Right atrium auricular region (tissue), 2 donors: ENCODE measurements around the gene GFY. TPM values are rescaled to one million over a fixed set of nuclear protein-coding genes. Genes with fewer than 3 reads are reported as not detected.

ENCODE experiments used
- DNase-seq: peaks from one replicate; pipeline ENCODE4 v3.0.0-alpha.2; 2019; ENCODE audit warnings: low spot score
- H3K27ac ChIP-seq, 2 donors: fragments of 200-600 bp; sonication (generic); 1 replicate in 1 of 2; 2 replicates in 1 of 2; pipeline ENCODE4 v1.5.1; 2016 to 2019
- H3K27me3 ChIP-seq, 2 donors: fragments of 200-600 bp; sonication (generic); one replicate each; pipeline versions ENCODE4 v1.5.1 to v1.6.0; 2017 to 2019
- H3K36me3 ChIP-seq: fragments of 200-600 bp; sonication (generic); one replicate; pipeline ENCODE4 v1.5.1; 2016
- H3K4me1 ChIP-seq, 2 donors: fragments of 200-600 bp; sonication (generic); one replicate each; pipeline versions ENCODE4 v1.5.1 to v1.6.0; 2017 to 2019
- H3K4me3 ChIP-seq, 2 donors: fragments of 200-600 bp; sonication (generic); 1 replicate in 1 of 2; 2 replicates in 1 of 2; pipeline ENCODE4 v1.5.1; 2017 to 2019; ENCODE audit warnings: mild to moderate bottlenecking in 1 of 2, moderate library complexity in 1 of 2
- H3K9me3 ChIP-seq, 2 donors: fragments of 200-600 bp; sonication (generic); one replicate each; pipeline ENCODE4 v1.5.1; 2019
- total RNA-seq, 2 donors: library from RNA; depleted of rRNA; stranded (reverse); fragments of >200 nt; gene quantifications; one replicate each; pipeline ENCODE4 v1.1.0, GENCODE V29; 2016
- TF ChIP-seq, protein P1 (sequence below), 2 donors: fragments of 200-600 bp; sonication (generic); IDR thresholded peaks; one replicate each; pipeline ENCODE4 v1.5.1; 2019; ENCODE audit warnings: antibody characterized with exemption in 2 of 2

Gene GFY
- total RNA-seq, 2 donors from 2014 or later: not detected

DNA sequence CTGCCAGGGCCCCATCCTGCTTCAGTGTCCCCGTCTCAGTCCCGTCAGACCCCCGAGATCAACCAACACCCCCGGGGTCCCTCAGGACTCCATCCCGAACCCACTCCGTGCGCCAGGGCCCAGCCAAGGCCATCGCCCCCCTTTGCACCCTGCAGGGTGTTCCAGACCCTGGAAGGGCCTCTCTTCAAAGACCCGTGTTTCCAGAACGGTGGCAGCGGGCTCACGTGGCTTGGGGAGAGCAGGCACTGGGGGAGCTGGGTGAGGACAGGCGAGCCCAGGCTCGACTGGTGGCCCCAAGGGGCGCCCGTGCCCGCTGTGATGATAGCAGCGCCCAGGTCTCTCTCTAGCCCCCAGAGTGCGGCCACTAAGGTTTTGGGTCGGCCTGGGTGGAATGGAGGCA is 35.8 kb upstream of the GFY start:
- TF ChIP-seq, protein P1, sequence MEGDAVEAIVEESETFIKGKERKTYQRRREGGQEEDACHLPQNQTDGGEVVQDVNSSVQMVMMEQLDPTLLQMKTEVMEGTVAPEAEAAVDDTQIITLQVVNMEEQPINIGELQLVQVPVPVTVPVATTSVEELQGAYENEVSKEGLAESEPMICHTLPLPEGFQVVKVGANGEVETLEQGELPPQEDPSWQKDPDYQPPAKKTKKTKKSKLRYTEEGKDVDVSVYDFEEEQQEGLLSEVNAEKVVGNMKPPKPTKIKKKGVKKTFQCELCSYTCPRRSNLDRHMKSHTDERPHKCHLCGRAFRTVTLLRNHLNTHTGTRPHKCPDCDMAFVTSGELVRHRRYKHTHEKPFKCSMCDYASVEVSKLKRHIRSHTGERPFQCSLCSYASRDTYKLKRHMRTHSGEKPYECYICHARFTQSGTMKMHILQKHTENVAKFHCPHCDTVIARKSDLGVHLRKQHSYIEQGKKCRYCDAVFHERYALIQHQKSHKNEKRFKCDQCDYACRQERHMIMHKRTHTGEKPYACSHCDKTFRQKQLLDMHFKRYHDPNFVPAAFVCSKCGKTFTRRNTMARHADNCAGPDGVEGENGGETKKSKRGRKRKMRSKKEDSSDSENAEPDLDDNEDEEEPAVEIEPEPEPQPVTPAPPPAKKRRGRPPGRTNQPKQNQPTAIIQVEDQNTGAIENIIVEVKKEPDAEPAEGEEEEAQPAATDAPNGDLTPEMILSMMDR (IDR thresholded peaks at IDR 0.05): no peak
- H3K9me3 ChIP-seq: no peaks in the 10 kb centered on the region
- H3K36me3 ChIP-seq: no peaks in the 10 kb centered on the region
- no peak for DNase-seq
- H3K4me3 ChIP-seq: no peak overlapping the region
- H3K27me3 ChIP-seq: no peaks in the 10 kb centered on the region
- H3K4me1 ChIP-seq: peaks cover 0 to 4% of the 10 kb centered on the region in 2 donors
- H3K27ac ChIP-seq: no peak overlapping the region

DNA sequence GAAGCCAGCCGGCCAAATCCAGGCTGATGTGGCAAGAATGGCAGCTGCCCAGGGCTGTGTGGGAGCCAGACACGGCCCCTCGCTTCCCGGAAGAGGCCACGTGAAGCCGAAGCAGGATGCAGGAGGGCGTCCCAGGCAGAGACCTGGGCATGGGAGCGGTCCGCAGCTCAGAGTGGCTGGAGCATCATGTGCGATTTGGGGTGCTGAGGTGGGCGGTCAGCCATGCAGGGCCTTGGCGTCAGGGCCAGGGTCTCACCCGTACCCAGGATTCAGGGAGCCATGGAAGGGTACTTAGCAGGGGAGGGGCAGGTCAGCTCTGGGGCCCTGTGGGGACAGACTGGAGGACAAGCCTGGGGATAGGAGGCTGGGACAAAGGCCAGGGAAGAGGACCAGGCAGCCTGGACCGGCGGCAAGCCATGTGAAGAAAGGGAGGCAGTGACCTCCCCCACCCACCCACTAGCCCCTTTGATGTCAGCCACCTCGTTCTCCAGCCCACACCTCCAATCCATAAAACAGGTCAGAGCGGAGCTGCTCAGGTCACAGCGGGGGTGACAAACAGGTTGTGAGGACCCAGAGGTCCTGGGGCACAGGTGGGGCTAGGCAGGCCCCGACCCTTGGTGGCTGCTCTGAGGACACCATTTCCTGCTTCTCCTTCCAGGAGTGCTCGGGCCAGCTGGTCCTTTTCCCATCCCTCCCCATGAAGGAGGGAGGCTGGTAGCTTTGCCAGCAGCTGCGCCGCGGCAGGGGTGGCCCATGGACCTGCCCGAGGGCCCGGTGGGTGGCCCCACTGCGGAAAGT is 34.9 kb upstream of the GFY start:
- no peak for DNase-seq
- no peaks in the 10 kb centered on the region for H3K36me3 ChIP-seq
- no peak overlapping the region for H3K27ac ChIP-seq
- no peak overlapping the region for H3K4me3 ChIP-seq
- no peaks in the 10 kb centered on the region for H3K27me3 ChIP-seq
- peaks cover 0 to 4% of the 10 kb centered on the region in 2 donors for H3K4me1 ChIP-seq
- H3K9me3 ChIP-seq: no peaks in the 10 kb centered on the region
- TF ChIP-seq, protein P1 (IDR thresholded peaks at IDR 0.05): no peak

DNA sequence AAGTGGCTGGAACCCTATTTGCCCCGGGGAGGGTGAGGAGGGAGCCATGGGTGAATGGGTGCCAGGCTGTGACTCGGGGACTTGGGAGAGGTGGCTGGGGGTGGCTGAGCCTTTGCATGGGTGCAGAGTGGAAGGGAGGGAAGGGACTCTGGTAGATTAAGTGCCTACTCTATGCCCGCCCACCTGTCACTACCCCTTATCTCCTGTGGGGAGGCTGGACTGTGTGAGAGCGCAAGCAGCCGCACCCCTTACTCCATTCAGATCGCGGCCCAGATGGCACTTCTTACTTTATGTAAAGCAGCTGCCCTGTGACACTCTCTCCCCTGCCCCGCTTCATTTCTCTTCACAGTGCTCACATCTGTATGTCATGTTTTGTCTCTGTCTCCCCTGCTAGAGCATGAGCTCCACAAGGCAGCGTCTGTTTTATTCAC is 34.2 kb upstream of the GFY start:
- no peak overlapping the region for H3K27ac ChIP-seq
- H3K27me3 ChIP-seq: no peaks in the 10 kb centered on the region
- TF ChIP-seq, protein P1 (IDR thresholded peaks at IDR 0.05): no peak

DNA sequence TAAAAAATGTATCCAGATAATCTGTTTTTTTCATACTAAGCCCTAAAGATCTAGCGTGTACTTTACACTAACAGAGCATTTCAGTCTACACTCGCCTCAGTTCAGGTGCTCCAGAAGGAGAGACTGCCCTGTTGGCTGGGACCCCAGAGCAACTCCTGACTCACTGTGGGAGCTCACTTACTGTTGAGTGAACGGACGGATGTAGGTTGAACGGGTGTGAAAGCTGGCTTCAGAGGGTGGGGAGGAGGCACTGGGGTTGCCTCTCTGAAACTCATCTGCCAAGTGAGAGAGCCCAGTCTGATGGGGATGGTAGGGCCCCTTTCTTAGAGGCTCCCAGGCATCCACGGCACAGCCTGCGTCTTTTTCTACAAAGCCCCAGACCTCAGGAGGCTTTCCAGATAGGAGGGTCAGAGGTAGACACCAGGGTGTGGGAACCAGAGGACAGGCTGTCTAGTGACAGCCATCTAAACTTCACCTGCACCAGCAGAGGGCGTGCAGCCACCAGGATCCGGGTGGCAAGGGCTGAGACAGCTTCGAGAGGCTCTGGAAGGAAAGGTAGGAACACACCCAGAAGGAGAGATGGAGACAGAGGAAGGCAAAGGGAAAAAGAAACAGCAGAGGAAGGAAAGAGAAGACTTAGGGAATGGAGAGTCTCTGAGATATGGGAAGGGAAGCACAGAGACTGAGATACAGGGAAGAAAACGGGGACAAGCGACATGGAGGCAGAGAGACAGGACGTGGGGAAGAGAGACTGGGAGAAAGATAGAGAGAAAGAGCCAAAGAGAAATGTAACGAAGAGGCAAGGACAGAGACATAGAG is 33.4 kb upstream of the GFY start:
- Histone ChIP-seq H3K27ac (no peak overlapping the region), H3K27me3 (no peaks in the 10 kb centered on the region), H3K9me3 (no peaks in the 10 kb centered on the region), H3K36me3 (no peaks in the 10 kb centered on the region), H3K4me3 (no peak overlapping the region), H3K4me1 (peaks cover 0 to 4% of the 10 kb centered on the region in 2 donors)
- TF ChIP-seq, protein P1 (IDR thresholded peaks at IDR 0.05): peak; percentile 81 to 82
- DNase-seq: peak; percentile 63

More for the DNA sequence above, 34.2 kb upstream of the GFY start:
- Histone ChIP-seq H3K4me3 (no peak overlapping the region), H3K36me3 (no peaks in the 10 kb centered on the region), H3K4me1 (peaks cover 0 to 4% of the 10 kb centered on the region in 2 donors), H3K9me3 (no peaks in the 10 kb centered on the region)
- DNase-seq: no peak

DNA sequence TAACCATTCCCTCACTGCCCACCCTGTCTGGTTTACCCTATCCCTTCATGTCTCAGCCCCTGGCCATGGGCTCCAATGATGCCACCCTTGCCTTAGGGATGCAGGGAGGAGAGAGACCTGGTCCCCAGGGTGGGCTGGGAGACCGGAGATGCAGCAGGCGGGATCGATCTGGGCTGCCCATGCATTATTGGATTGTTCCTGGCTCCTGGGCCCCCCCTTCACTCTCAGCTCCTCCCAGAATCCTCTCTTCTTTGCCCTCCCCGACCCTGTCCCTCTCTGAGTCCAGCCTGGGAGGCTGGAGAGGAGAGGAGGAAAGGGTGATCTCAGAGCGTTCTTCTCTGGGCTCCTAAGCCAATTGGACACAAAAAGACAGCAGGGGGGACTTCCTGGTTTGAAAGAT is 31.3 kb upstream of the GFY start:
- no peak for DNase-seq
- H3K27ac ChIP-seq: no peak overlapping the region
- TF ChIP-seq, protein P1 (IDR thresholded peaks at IDR 0.05): no peak
- no peak overlapping the region for H3K4me3 ChIP-seq
- no peaks in the 10 kb centered on the region for H3K4me1 ChIP-seq
- H3K27me3 ChIP-seq: no peaks in the 10 kb centered on the region
- no peaks in the 10 kb centered on the region for H3K9me3 ChIP-seq
- H3K36me3 ChIP-seq: no peaks in the 10 kb centered on the region
